SHP77 treated with DMSO at 0.1 percent for 48 hours (cell line): ENCODE measurements around the gene FBXW11.
"Not testable (repeated sequence)": the region's sequence is repeated elsewhere in the genome, so short reads cannot be mapped to it uniquely, and the experiment has no call there.

Experiments
- DNase-seq: peaks from one replicate; lab custom pipeline; 2025; lab: John Stamatoyannopoulos, UW

The FBXW11 gene

GRCh38 chr5:171981847-171982246 lies 24.6 kb downstream of the FBXW11 start:
- DNase-seq = no peak

GRCh38 chr5:171980792-171981191 lies 25.6 kb downstream of the FBXW11 start:
- DNase-seq = no peak

- DNase-seq = no peak
Observed at GRCh38 chr5:171979606-171980005, 26.8 kb downstream of the FBXW11 start.

- DNase-seq = no peak
Observed at GRCh38 chr5:171978519-171978918, 27.9 kb downstream of the FBXW11 start.

GRCh38 chr5:171978016-171978415 lies 28.4 kb downstream of the FBXW11 start:
- no peak for DNase-seq

GRCh38 chr5:171977244-171977950 lies 29.0 kb downstream of the FBXW11 start:
- DNase-seq = not testable (repeated sequence)

- no peak for DNase-seq
Observed at GRCh38 chr5:171975877-171976667, 30.4 kb downstream of the FBXW11 start.

GRCh38 chr5:171975262-171975876 lies 31.1 kb downstream of the FBXW11 start:
- DNase-seq = no peak

GRCh38 chr5:171970826-171971225 lies 35.6 kb downstream of the FBXW11 start:
- DNase-seq = no peak

GRCh38 chr5:171969288-171969880 lies 37.1 kb downstream of the FBXW11 start:
- DNase-seq = no peak

GRCh38 chr5:171968531-171968930 lies 37.9 kb downstream of the FBXW11 start:
- no peak for DNase-seq

GRCh38 chr5:171966964-171967363 lies 39.5 kb downstream of the FBXW11 start:
- DNase-seq = no peak

- no peak for DNase-seq
Observed at GRCh38 chr5:171966270-171966669, 40.2 kb downstream of the FBXW11 start.

- no peak for DNase-seq
Observed at GRCh38 chr5:171965745-171966144, 40.7 kb downstream of the FBXW11 start.

- no peak for DNase-seq
Observed at GRCh38 chr5:171963416-171963815, 43.0 kb downstream of the FBXW11 start.

GRCh38 chr5:171961117-171961516 lies 45.3 kb downstream of the FBXW11 start:
- DNase-seq = no peak

- DNase-seq = no peak
Observed at GRCh38 chr5:171957591-171958251, 48.7 kb downstream of the FBXW11 start.

GRCh38 chr5:171956887-171957495 lies 49.4 kb downstream of the FBXW11 start:
- no peak for DNase-seq

GRCh38 chr5:171956314-171956713 lies 50.1 kb downstream of the FBXW11 start:
- DNase-seq = no peak

GRCh38 chr5:171955761-171956160 lies 50.7 kb downstream of the FBXW11 start:
- no peak for DNase-seq

- no peak for DNase-seq
Observed at GRCh38 chr5:171954721-171955120, 51.7 kb downstream of the FBXW11 start.
